Sigmoid colon (tissue), 4 donors: ENCODE results near the gene IQCE.

Experiments
- POLR2A ChIP-seq, 2 donors: fragments of 450-650 bp; IDR thresholded peaks; one replicate each; pipeline ENCODE4 v1.6.1; 2016; ENCODE audit warnings: antibody characterized with exemption in 2 of 2, mild to moderate bottlenecking in 2 of 2, moderate library complexity in 2 of 2
- POLR2AphosphoS5 ChIP-seq, 4 donors: sonication (generic); formaldehyde crosslinking; IDR thresholded peaks; one replicate each; pipeline ENCODE4 v1.6.1; 2017; ENCODE audit warnings: antibody characterized with exemption in 4 of 4
- TF ChIP-seq, protein P1 (sequence below), 4 experiments: fragments of 450-650 bp in 3 of 4; fragments of 200-600 bp in 1 of 4; IDR thresholded peaks; one replicate each; pipeline ENCODE4 v1.5.1; 2016 to 2019; ENCODE audit warnings: antibody characterized with exemption in 4 of 4, mild to moderate bottlenecking in 3 of 4, moderate library complexity in 2 of 4

DNA sequence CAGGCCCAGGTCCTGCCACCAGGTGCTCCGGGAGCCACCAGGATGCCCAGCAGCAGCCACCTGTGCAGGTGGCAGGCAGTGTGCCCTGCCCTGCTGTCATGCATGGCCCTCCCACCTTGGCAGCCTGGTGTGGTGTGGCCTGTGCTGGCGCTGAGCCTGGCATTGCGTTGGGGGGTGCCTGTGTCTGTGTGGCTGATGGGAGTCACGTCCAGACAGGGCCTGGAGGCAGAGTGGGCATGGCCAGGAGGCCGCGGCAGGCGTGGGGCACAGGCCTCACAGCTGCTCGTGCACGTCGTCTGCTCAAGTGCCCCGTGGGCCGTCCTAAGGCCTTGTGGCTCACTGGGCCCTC is 81.7 kb downstream of the IQCE start:
- TF ChIP-seq, protein P1, sequence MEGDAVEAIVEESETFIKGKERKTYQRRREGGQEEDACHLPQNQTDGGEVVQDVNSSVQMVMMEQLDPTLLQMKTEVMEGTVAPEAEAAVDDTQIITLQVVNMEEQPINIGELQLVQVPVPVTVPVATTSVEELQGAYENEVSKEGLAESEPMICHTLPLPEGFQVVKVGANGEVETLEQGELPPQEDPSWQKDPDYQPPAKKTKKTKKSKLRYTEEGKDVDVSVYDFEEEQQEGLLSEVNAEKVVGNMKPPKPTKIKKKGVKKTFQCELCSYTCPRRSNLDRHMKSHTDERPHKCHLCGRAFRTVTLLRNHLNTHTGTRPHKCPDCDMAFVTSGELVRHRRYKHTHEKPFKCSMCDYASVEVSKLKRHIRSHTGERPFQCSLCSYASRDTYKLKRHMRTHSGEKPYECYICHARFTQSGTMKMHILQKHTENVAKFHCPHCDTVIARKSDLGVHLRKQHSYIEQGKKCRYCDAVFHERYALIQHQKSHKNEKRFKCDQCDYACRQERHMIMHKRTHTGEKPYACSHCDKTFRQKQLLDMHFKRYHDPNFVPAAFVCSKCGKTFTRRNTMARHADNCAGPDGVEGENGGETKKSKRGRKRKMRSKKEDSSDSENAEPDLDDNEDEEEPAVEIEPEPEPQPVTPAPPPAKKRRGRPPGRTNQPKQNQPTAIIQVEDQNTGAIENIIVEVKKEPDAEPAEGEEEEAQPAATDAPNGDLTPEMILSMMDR (IDR thresholded peaks at IDR 0.05) = no peak
- TF ChIP-seq POLR2AphosphoS5 (IDR thresholded peaks at IDR 0.05) = no peak
- TF ChIP-seq POLR2A (IDR thresholded peaks at IDR 0.05) = no peak
